Measurements from ENCODE around the gene TGIF1. TPM values are rescaled to one million over a fixed set of nuclear protein-coding genes. Genes with fewer than 3 reads are reported as not detected.

TGIF1 gene
- total RNA-seq (10 to 100 TPM; 90.0 to 95.1 TPM), polyA plus RNA-seq (10 to 100 TPM; 69.6 to 85.8 TPM)

- H3K27me3 Mint-ChIP-seq, result peaks cover 0 to 6% of the 10 kb centered on the region in 2 donors
- Histone ChIP-seq H3K4me3 (ENCODE audit: low read length in 2 of 2) (peak within 1 kb of the TSS; percentile 89 to 94), H3K4me1 (ENCODE audit: insufficient read depth, low read length) (peaks cover 39% of the 10 kb centered on the region), H3K27ac (ENCODE audit: low read depth, low read length) (peak within 1 kb of the TSS; percentile 94), H3K27me3 (ENCODE audit: insufficient read depth, low read length) (no peaks in the 10 kb centered on the region), H3K36me3 (ENCODE audit: insufficient read depth, low read length) (no peaks in the 10 kb centered on the region), H3K9me3 (ENCODE audit: control insufficient read depth in 1 of 2, low read length in 2 of 2) (no peaks in the 10 kb centered on the region)
- H3K4me1 Mint-ChIP-seq, result peaks cover 18 to 72% (median 35%) of the 10 kb centered on the region in 4 donors
- peak within 1 kb of the TSS; percentile 95 to 98 (median 96) for H3K4me3 Mint-ChIP-seq
- peak within 1 kb of the TSS; percentile 99 to 100 (median 100) for H3K27ac Mint-ChIP-seq
- ChIA-PET CTCF (ENCODE audit: partially characterized antibody) (interaction anchor here (1.2 to 5.4 kb wide), 3 partner anchors 145 to 216 kb away, joined by 3 to 81 read pairs (median 80); no protein-coding TSS in a partner anchor), POLR2A (ENCODE audit: partially characterized antibody) (interaction anchor here (0.8 to 9.7 kb wide), 27 partner anchors 8 to 845 kb away, joined by 3 to 164 read pairs (median 16); partner anchors contain the start of genes LPIN2, MYL12A and MYL12B)
- peaks cover 0 to 37% of the 10 kb centered on the region in 2 donors for H3K36me3 Mint-ChIP-seq
- peak; percentile 77 to 89 (median 79) for DNase-seq
- intact Hi-C loops (cut with micrococcal nuclease), result no loop called here
- H3K9me3 Mint-ChIP-seq, result peaks cover 0 to 2% (median 0%) of the 10 kb centered on the region in 8 donors
These were observed at the start of gene TGIF1 for GRCh38 chr18:3450012-3450798. Gene TGIF1 (plus strand): TSS chr18:3450172. CDS start chr18:3450490, 318 bp downstream.

- H3K9me3 ChIP-seq (ENCODE audit: control insufficient read depth in 1 of 2, low read length in 2 of 2), result no peaks in the 10 kb centered on the region
- Mint-ChIP-seq H3K36me3 (no peaks in the 10 kb centered on the region), H3K4me3 (no peak overlapping the region), H3K9me3 (peaks cover 0 to 12% (median 5%) of the 10 kb centered on the region in 8 donors), H3K4me1 (peaks cover 2 to 8% (median 5%) of the 10 kb centered on the region in 4 donors), H3K27ac (no peak overlapping the region), H3K27me3 (peaks cover 1 to 3% of the 10 kb centered on the region in 2 donors)
- POLR2A ChIA-PET (ENCODE audit: partially characterized antibody), result interaction anchor here (0.6 kb wide), 1 partner anchor 47 kb away, joined by 4 read pairs; no protein-coding TSS in a partner anchor
- CTCF ChIA-PET (ENCODE audit: partially characterized antibody), result no interaction called here
- peaks cover 7% of the 10 kb centered on the region for H3K4me1 ChIP-seq (ENCODE audit: insufficient read depth, low read length)
- DNase-seq, result no peak
- intact Hi-C loops (cut with micrococcal nuclease), result no loop called here
- H3K36me3 ChIP-seq (ENCODE audit: insufficient read depth, low read length), result no peaks in the 10 kb centered on the region
- H3K27me3 ChIP-seq (ENCODE audit: insufficient read depth, low read length), result no peaks in the 10 kb centered on the region
- H3K27ac ChIP-seq (ENCODE audit: low read depth, low read length), result no peak overlapping the region
- H3K4me3 ChIP-seq (ENCODE audit: low read length in 2 of 2), result no peak overlapping the region
These were observed 49.2 kb upstream of the TGIF1 start for GRCh38 chr18:3400567-3401296.

DNA sequence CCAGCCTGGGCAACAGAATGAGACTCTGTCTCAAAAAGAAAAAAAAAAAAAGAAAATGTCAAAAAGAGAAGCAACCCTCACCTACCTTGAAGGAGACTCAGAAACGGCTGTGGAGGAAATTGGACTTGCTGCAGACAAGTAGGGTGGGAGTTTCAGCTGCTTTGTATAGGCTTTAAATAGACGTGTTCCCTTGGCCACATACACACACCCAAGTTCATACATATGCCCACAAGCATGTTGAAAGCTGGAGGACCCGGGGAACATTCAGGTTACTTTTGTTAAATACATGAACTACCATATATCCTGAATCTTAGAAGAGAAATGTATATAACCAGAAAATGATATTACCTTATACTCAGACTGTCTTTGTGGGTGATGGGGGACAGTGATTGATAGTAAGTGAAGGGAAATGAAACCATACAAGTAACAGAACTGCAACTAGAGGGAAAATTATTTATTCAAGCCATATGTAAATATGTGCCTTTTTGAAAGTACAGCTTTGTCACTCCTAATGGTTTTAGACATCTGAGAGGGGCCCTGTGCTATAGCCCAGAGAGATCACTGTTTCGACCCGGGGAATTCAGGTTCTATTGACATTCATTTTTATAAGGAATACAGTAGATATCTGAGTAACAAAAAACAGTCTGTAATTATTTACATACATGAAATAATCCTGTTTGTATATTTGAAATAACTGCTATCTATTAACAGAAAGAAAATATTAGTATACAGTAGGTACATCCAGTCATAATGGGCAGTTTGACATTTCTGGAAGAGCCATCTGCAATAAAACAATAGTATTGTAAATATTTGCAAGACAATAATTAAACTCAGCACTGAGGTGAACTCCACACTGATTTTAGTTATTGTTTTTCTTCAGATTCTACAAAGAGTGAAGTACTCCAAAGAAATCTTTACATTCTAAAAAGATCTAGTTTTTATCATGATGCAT, 48.0 kb upstream of the TGIF1 start:
- Mint-ChIP-seq H3K4me3 (no peak overlapping the region), H3K9me3 (peaks cover 0 to 12% (median 5%) of the 10 kb centered on the region in 8 donors), H3K27ac (no peak overlapping the region), H3K36me3 (no peaks in the 10 kb centered on the region), H3K27me3 (peaks cover 1 to 2% of the 10 kb centered on the region in 2 donors), H3K4me1 (peaks cover 2 to 8% (median 6%) of the 10 kb centered on the region in 4 donors)
- intact Hi-C loops (cut with micrococcal nuclease), result no loop called here
- H3K4me1 ChIP-seq (ENCODE audit: insufficient read depth, low read length), result peaks cover 7% of the 10 kb centered on the region
- no peak overlapping the region for H3K27ac ChIP-seq (ENCODE audit: low read depth, low read length)
- DNase-seq, result no peak
- no peaks in the 10 kb centered on the region for H3K27me3 ChIP-seq (ENCODE audit: insufficient read depth, low read length)
- ChIA-PET CTCF (ENCODE audit: partially characterized antibody) (no interaction called here), POLR2A (ENCODE audit: partially characterized antibody) (no interaction called here)
- H3K36me3 ChIP-seq (ENCODE audit: insufficient read depth, low read length), result no peaks in the 10 kb centered on the region
- H3K4me3 ChIP-seq (ENCODE audit: low read length in 2 of 2), result no peak overlapping the region
- H3K9me3 ChIP-seq (ENCODE audit: control insufficient read depth in 1 of 2, low read length in 2 of 2), result no peaks in the 10 kb centered on the region

DNA sequence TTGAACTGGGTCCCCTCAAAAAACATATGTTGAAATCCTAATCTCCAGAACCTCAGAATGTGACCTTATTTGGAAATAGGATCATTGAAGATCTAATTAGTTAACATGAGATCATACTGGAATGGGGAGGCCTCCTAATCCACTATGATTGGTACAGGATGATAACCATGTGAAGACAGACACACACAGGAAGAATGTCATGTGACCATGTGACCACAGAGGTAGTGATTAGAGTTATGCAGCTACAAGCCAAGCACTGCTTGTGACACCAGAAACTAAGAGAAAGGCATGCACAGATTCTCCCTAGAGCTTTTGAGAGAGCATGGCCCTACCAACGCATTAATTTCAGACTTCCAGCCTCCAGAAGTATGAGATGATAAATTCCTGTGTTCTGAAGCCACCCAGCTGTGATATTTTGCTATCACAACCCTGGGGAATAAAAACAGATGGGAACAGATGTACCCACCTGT, 47.0 kb upstream of the TGIF1 start:
- peaks cover 2 to 8% (median 6%) of the 10 kb centered on the region in 4 donors for H3K4me1 Mint-ChIP-seq
- no peak overlapping the region for H3K4me3 ChIP-seq (ENCODE audit: low read length in 2 of 2)
- no peaks in the 10 kb centered on the region for H3K9me3 ChIP-seq (ENCODE audit: control insufficient read depth in 1 of 2, low read length in 2 of 2)
- H3K27ac Mint-ChIP-seq, result peak overlapping the region in 1 of 7 donors; percentile 30
- no peak overlapping the region for H3K27ac ChIP-seq (ENCODE audit: low read depth, low read length)
- H3K9me3 Mint-ChIP-seq, result peaks cover 0 to 12% (median 5%) of the 10 kb centered on the region in 8 donors
- ChIA-PET CTCF (ENCODE audit: partially characterized antibody) (interaction anchor here (1.1 to 1.2 kb wide), 2 partner anchors 52 to 182 kb away, joined by 3 to 4 read pairs; no protein-coding TSS in a partner anchor), POLR2A (ENCODE audit: partially characterized antibody) (interaction anchor here (1.0 kb wide), 1 partner anchor 46 kb away, joined by 5 read pairs; no protein-coding TSS in a partner anchor)
- DNase-seq, result peak in 2 of 5 donors; percentile 16 to 25
- no peaks in the 10 kb centered on the region for H3K36me3 ChIP-seq (ENCODE audit: insufficient read depth, low read length)
- H3K27me3 Mint-ChIP-seq, result no peaks in the 10 kb centered on the region
- H3K36me3 Mint-ChIP-seq, result no peaks in the 10 kb centered on the region
- intact Hi-C loops (cut with micrococcal nuclease), result no loop called here
- H3K4me3 Mint-ChIP-seq, result no peak overlapping the region
- H3K4me1 ChIP-seq (ENCODE audit: insufficient read depth, low read length), result peaks cover 7% of the 10 kb centered on the region
- no peaks in the 10 kb centered on the region for H3K27me3 ChIP-seq (ENCODE audit: insufficient read depth, low read length)

- H3K4me1 Mint-ChIP-seq, result peaks cover 2 to 8% (median 6%) of the 10 kb centered on the region in 4 donors
- peaks cover 0 to 6% (median 2%) of the 10 kb centered on the region in 8 donors for H3K9me3 Mint-ChIP-seq
- no peaks in the 10 kb centered on the region for H3K27me3 Mint-ChIP-seq
- ChIA-PET POLR2A (ENCODE audit: partially characterized antibody) (interaction anchor here (0.6 kb wide), 1 partner anchor 25 kb away, joined by 5 read pairs; no protein-coding TSS in a partner anchor), CTCF (ENCODE audit: partially characterized antibody) (no interaction called here)
- intact Hi-C loops (cut with micrococcal nuclease), result no loop called here
- H3K36me3 ChIP-seq (ENCODE audit: insufficient read depth, low read length), result no peaks in the 10 kb centered on the region
- H3K4me3 ChIP-seq (ENCODE audit: low read length in 2 of 2), result no peak overlapping the region
- DNase-seq, result no peak
- no peaks in the 10 kb centered on the region for H3K36me3 Mint-ChIP-seq
- H3K4me3 Mint-ChIP-seq, result no peak overlapping the region
- peaks cover 7% of the 10 kb centered on the region for H3K4me1 ChIP-seq (ENCODE audit: insufficient read depth, low read length)
- H3K9me3 ChIP-seq (ENCODE audit: control insufficient read depth in 1 of 2, low read length in 2 of 2), result no peaks in the 10 kb centered on the region
- no peaks in the 10 kb centered on the region for H3K27me3 ChIP-seq (ENCODE audit: insufficient read depth, low read length)
- H3K27ac Mint-ChIP-seq, result peak overlapping the region in 3 of 7 donors; percentile 29 to 54 (median 44)
- H3K27ac ChIP-seq (ENCODE audit: low read depth, low read length), result no peak overlapping the region
These were observed 44.3 kb upstream of the TGIF1 start for GRCh38 chr18:3405713-3406112.

- CTCF ChIA-PET (ENCODE audit: partially characterized antibody), result no interaction called here
- intact Hi-C loops (cut with micrococcal nuclease), result loop anchor here (2.0 kb wide), 1 partner anchor 15 kb away; no protein-coding TSS in a partner anchor
- H3K9me3 Mint-ChIP-seq, result no peaks in the 10 kb centered on the region
- H3K27ac Mint-ChIP-seq, result no peak overlapping the region
- Histone ChIP-seq H3K9me3 (ENCODE audit: control insufficient read depth in 1 of 2, low read length in 2 of 2) (no peaks in the 10 kb centered on the region), H3K4me1 (ENCODE audit: insufficient read depth, low read length) (peaks cover 6% of the 10 kb centered on the region), H3K27me3 (ENCODE audit: insufficient read depth, low read length) (no peaks in the 10 kb centered on the region), H3K4me3 (ENCODE audit: low read length in 2 of 2) (no peak overlapping the region), H3K27ac (ENCODE audit: low read depth, low read length) (no peak overlapping the region), H3K36me3 (ENCODE audit: insufficient read depth, low read length) (no peaks in the 10 kb centered on the region)
- POLR2A ChIA-PET (ENCODE audit: partially characterized antibody), result no interaction called here
- no peak overlapping the region for H3K4me3 Mint-ChIP-seq
- DNase-seq, result no peak
- peaks cover 5 to 11% (median 8%) of the 10 kb centered on the region in 4 donors for H3K4me1 Mint-ChIP-seq
- H3K36me3 Mint-ChIP-seq, result no peaks in the 10 kb centered on the region
- H3K27me3 Mint-ChIP-seq, result no peaks in the 10 kb centered on the region
These were observed 41.9 kb upstream of the TGIF1 start for GRCh38 chr18:3408107-3408506.
